Hematopoietic multipotent progenitor cell treated with erythropoietin and hydrocortisone succinate and interleukin-3 and kit ligand, for 15 days (in vitro differentiated cells): ENCODE measurements around the gene RNPEPL1.
"Not testable (repeated sequence)": the region's sequence is repeated elsewhere in the genome, so short reads cannot be mapped to it uniquely, and the experiment has no call there.

Source experiments
- DNase-seq: peaks from one replicate; pipeline ENCODE4 v3.0.0-alpha.2; 2015; ENCODE audit warnings: low spot score

The RNPEPL1 gene

GRCh38 chr2:240567872-240568677, at the start of gene RNPEPL1:
Gene RNPEPL1, plus strand, starts transcription at chr2:240568484. Its CDS starts 103 bp downstream, at chr2:240568587.
- DNase-seq, result peak; percentile 69

GRCh38 chr2:240518981-240519380, 49.3 kb upstream of the RNPEPL1 start:
- no peak for DNase-seq

- DNase-seq, result no peak
These were observed 48.7 kb upstream of the RNPEPL1 start for GRCh38 chr2:240519396-240520129.

- no peak for DNase-seq
These were observed 47.9 kb upstream of the RNPEPL1 start for GRCh38 chr2:240520130-240520973.

GRCh38 chr2:240520974-240521350, 47.3 kb upstream of the RNPEPL1 start:
- DNase-seq, result no peak

- DNase-seq, result not testable (repeated sequence)
These were observed 46.4 kb upstream of the RNPEPL1 start for GRCh38 chr2:240521885-240522284.

GRCh38 chr2:240522406-240522805, 45.9 kb upstream of the RNPEPL1 start:
- no peak for DNase-seq

- no peak for DNase-seq
These were observed 44.6 kb upstream of the RNPEPL1 start for GRCh38 chr2:240523451-240524281.

- no peak for DNase-seq
These were observed 43.1 kb upstream of the RNPEPL1 start for GRCh38 chr2:240524963-240525718.

- no peak for DNase-seq
These were observed 42.5 kb upstream of the RNPEPL1 start for GRCh38 chr2:240525802-240526201.

GRCh38 chr2:240526521-240526920, 41.8 kb upstream of the RNPEPL1 start:
- no peak for DNase-seq

- no peak for DNase-seq
These were observed 41.0 kb upstream of the RNPEPL1 start for GRCh38 chr2:240527153-240527750.

GRCh38 chr2:240528406-240529040, 39.8 kb upstream of the RNPEPL1 start:
- no peak for DNase-seq

GRCh38 chr2:240529344-240529999, 38.8 kb upstream of the RNPEPL1 start:
- DNase-seq, result no peak

- DNase-seq, result no peak
These were observed 38.1 kb upstream of the RNPEPL1 start for GRCh38 chr2:240530181-240530580.

- no peak for DNase-seq
These were observed 37.2 kb upstream of the RNPEPL1 start for GRCh38 chr2:240531038-240531437.

- DNase-seq, result no peak
These were observed 36.1 kb upstream of the RNPEPL1 start for GRCh38 chr2:240532031-240532775.

- no peak for DNase-seq
These were observed 30.1 kb upstream of the RNPEPL1 start for GRCh38 chr2:240538031-240538780.
